B cell (primary cell): ENCODE results near the gene NBEA. TPM values are rescaled to one million over a fixed set of nuclear protein-coding genes. Genes with fewer than 3 reads are reported as not detected.

ENCODE experiments used
- ATAC-seq: fragments of 200-7000 bp; cut with Tn5 transposase; one replicate; pipeline ENCODE4 v1.10.0; 2021; ENCODE audit warnings: low read depth, mild to moderate bottlenecking, moderate number of reproducible peaks, moderate library complexity
- CTCF ChIA-PET: fragments of 350-600 bp; sonication (Branson Sonifier 250); formaldehyde crosslinking; loops from one replicate; lab custom pipeline; 2021; ENCODE audit warnings: antibody characterized with exemption, inconsistent platforms; lab: Charles Lee
- POLR2A ChIA-PET: fragments of 350-600 bp; sonication (Branson Sonifier 250); formaldehyde crosslinking; loops from one replicate; lab custom pipeline; 2021; ENCODE audit warnings: antibody characterized with exemption; lab: Charles Lee
- DNase-seq: peaks from one replicate; pipeline ENCODE4 v3.0.0; 2013
- H2AFZ ChIP-seq: 2 replicates; pipeline ENCODE4 v1.6.1; 2012; ENCODE audit warnings: mild to moderate bottlenecking, low read depth, low read length; ENCODE audit not compliant: insufficient read depth, poor library complexity, severe bottlenecking
- H3K27ac ChIP-seq, 2 donors: 1 replicate in 1 of 2; 2 replicates in 1 of 2; pipeline ENCODE4 v1.5.1; 2012 to 2013; ENCODE audit warnings: low read length in 2 of 2, mild to moderate bottlenecking in 2 of 2, moderate library complexity in 1 of 2
- H3K27me3 ChIP-seq, 4 experiments: fragments of 200-600 bp in 1 of 4; sonication (generic) in 1 of 4; replicated peaks in 1 of 4; 1 replicate in 2 of 4; 2 replicates in 2 of 4; pipeline versions ENCODE4 v1.6.1 to v1.7.0; 2013 to 2016; ENCODE audit warnings: low read length in 3 of 4, mild to moderate bottlenecking in 2 of 4, mixed read lengths in 1 of 4, moderate library complexity in 1 of 4; ENCODE audit not compliant: insufficient read depth in 4 of 4, control insufficient read depth in 3 of 4; ENCODE audit errors: control extremely low read depth in 1 of 4
- H3K36me3 ChIP-seq, 2 experiments: replicated peaks in 1 of 2; 1 replicate in 1 of 2; 2 replicates in 1 of 2; pipeline versions ENCODE4 v1.6.1 to v1.7.1; 2013; ENCODE audit warnings: low read length in 1 of 2; ENCODE audit not compliant: insufficient read depth in 2 of 2, control insufficient read depth in 1 of 2; ENCODE audit errors: control extremely low read depth in 1 of 2, extremely low read depth in 1 of 2
- H3K4me1 ChIP-seq, 2 donors: fragments of 200-600 bp in 1 of 2; sonication (generic) in 1 of 2; 1 replicate in 1 of 2; 2 replicates in 1 of 2; pipeline versions ENCODE4 v1.5.1 to v1.6.1; 2013 to 2017; ENCODE audit warnings: low read length in 2 of 2; ENCODE audit not compliant: control insufficient read depth in 2 of 2, insufficient read depth in 2 of 2
- H3K4me2 ChIP-seq: replicated peaks from 2 replicates; pipeline ENCODE3; 2012; ENCODE audit warnings: mild to moderate bottlenecking, low read depth, low read length; ENCODE audit not compliant: poor library complexity, severe bottlenecking
- H3K4me3 ChIP-seq, 5 experiments: fragments of 200-600 bp in 1 of 5; sonication (generic) in 1 of 5; 1 replicate in 3 of 5; 2 replicates in 2 of 5; pipeline versions ENCODE4 v1.5.1 to v1.7.0; 2011 to 2016; ENCODE audit warnings: low read length in 4 of 5, mild to moderate bottlenecking in 4 of 5, low read depth in 2 of 5, control low read depth in 1 of 5, moderate library complexity in 1 of 5; ENCODE audit not compliant: insufficient read depth in 1 of 5; ENCODE audit errors: control extremely low read depth in 1 of 5, extremely low read depth in 1 of 5
- H3K79me2 ChIP-seq: fragments of 200-600 bp; sonication (generic); one replicate; pipeline ENCODE4 v1.6.0; 2016; ENCODE audit warnings: low read length; ENCODE audit not compliant: control insufficient read depth, insufficient read depth
- H3K9ac ChIP-seq: fragments of 200-600 bp; sonication (generic); 2 replicates; pipeline ENCODE4 v1.6.1; 2017; ENCODE audit warnings: mild to moderate bottlenecking, low read length, moderate library complexity
- H3K9me3 ChIP-seq, 3 donors: one replicate each; pipeline versions ENCODE4 v1.6.1 to v1.7.1; 2013; ENCODE audit warnings: low read length in 2 of 3; ENCODE audit not compliant: control insufficient read depth in 2 of 3, insufficient read depth in 1 of 3; ENCODE audit errors: control extremely low read depth in 1 of 3
- H4K20me1 ChIP-seq: 2 replicates; pipeline ENCODE4 v1.6.0; 2012; ENCODE audit warnings: mild to moderate bottlenecking, low read length; ENCODE audit not compliant: insufficient read depth, control insufficient read depth, poor library complexity, severe bottlenecking
- H3K27ac Mint-ChIP-seq: one replicate; pipeline ENCODE4 v1.8.0; 2021; ENCODE audit warnings: mixed read lengths
- H3K27me3 Mint-ChIP-seq: one replicate; pipeline ENCODE4 v1.8.0; 2021; ENCODE audit warnings: mixed read lengths
- H3K4me1 Mint-ChIP-seq: one replicate; pipeline ENCODE4 v1.8.0; 2021; ENCODE audit warnings: mixed read lengths
- H3K4me3 Mint-ChIP-seq: one replicate; pipeline ENCODE4 v1.8.0; 2021; ENCODE audit warnings: mixed read lengths
- H3K9me3 Mint-ChIP-seq: one replicate; pipeline ENCODE4 v1.8.0; 2022; ENCODE audit warnings: mixed read lengths; ENCODE audit not compliant: insufficient read depth
- EZH2 ChIP-seq: IDR thresholded peaks from 2 replicates; pipeline ENCODE4 v1.6.1; 2012; ENCODE audit warnings: borderline replicate concordance, low read depth, mild to moderate bottlenecking, moderate library complexity, low read length; ENCODE audit not compliant: insufficient read depth, poor library complexity, severe bottlenecking
- WGBS: methylation state at CpG from one replicate; pipeline ENCODE4 v1.1.5; 2013; ENCODE audit warnings: missing lambda C conversion rate; ENCODE audit not compliant: insufficient coverage; 5-methylcytosine and 5-hydroxymethylcytosine counted together
- intact Hi-C: fragments of 100-400 bp; cut with micrococcal nuclease; formaldehyde crosslinking; loops from one replicate; pipeline ENCODE4 v1.10.0; 2022
- polyA plus RNA-seq: library from polyadenylated mRNA; depleted of rRNA; stranded (reverse); fragments of >200 nt; gene quantifications from 2 replicates; pipeline ENCODE4 v1.2.3, GENCODE V29; 2012
- total RNA-seq, 2 donors: library from RNA; stranded (reverse); fragments of 120-200 nt in 1 of 2; gene quantifications; 1 replicate in 1 of 2; 2 replicates in 1 of 2; pipeline versions ENCODE4 v1.2.3 to v1.2.4, GENCODE V29; 2013 to 2022
- TF ChIP-seq, protein P1 (sequence below): fragments of 200-600 bp; IDR thresholded peaks from one replicate; pipeline ENCODE4 v1.8.0; 2022; ENCODE audit warnings: antibody characterized with exemption, mild to moderate bottlenecking

NBEA gene
- total and polyA plus RNA-seq, 2 donors (not counting 1 experiment from before 2014, with no cell fraction given), result 1.5 to 10.7 TPM

DNA sequence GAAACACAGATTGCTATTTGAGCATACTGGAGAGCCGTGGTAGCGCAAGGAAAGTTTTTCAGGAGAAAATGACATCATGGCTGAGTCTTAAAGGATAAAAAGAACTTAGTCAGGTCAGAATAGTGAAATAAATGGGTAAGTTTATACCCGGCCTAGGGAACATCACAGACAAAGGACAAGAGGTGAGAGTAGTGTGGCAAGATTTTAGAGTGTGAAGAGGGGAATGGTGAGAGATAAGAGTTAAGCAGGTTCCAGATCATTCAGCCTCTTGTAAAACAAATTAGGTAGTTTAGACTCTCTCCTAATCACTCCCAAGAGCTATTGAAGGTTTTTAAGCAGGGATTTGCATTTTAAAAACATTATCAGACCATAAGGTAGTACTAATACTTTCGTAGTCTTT is 650.4 kb downstream of the NBEA start:
- ChIA-PET POLR2A (no interaction called here), CTCF (no interaction called here)
- Mint-ChIP-seq H3K4me1 (no peaks in the 10 kb centered on the region), H3K9me3 (no peaks in the 10 kb centered on the region), H3K27ac (no peak overlapping the region), H3K4me3 (no peak overlapping the region), H3K27me3 (no peaks in the 10 kb centered on the region)
- intact Hi-C loops, result no loop called here
- Histone ChIP-seq H3K27ac (no peak overlapping the region), H3K4me1 (no peaks in the 10 kb centered on the region), H3K4me3 (no peak overlapping the region), H3K9ac (no peak overlapping the region), H4K20me1 (no peaks in the 10 kb centered on the region), H2AFZ (no peak overlapping the region), H3K9me3 (no peaks in the 10 kb centered on the region), H3K27me3 (no peaks in the 10 kb centered on the region), H3K36me3 (no peaks in the 10 kb centered on the region), H3K79me2 (no peaks in the 10 kb centered on the region), H3K4me2 (no peak overlapping the region)
- no peak for TF ChIP-seq EZH2
- TF ChIP-seq, protein P1, sequence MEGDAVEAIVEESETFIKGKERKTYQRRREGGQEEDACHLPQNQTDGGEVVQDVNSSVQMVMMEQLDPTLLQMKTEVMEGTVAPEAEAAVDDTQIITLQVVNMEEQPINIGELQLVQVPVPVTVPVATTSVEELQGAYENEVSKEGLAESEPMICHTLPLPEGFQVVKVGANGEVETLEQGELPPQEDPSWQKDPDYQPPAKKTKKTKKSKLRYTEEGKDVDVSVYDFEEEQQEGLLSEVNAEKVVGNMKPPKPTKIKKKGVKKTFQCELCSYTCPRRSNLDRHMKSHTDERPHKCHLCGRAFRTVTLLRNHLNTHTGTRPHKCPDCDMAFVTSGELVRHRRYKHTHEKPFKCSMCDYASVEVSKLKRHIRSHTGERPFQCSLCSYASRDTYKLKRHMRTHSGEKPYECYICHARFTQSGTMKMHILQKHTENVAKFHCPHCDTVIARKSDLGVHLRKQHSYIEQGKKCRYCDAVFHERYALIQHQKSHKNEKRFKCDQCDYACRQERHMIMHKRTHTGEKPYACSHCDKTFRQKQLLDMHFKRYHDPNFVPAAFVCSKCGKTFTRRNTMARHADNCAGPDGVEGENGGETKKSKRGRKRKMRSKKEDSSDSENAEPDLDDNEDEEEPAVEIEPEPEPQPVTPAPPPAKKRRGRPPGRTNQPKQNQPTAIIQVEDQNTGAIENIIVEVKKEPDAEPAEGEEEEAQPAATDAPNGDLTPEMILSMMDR, result no peak
- ATAC-seq (no peak), DNase-seq (no peak)
- 95% methylated on average over 3 of the region's 4 CpGs for WGBS

DNA sequence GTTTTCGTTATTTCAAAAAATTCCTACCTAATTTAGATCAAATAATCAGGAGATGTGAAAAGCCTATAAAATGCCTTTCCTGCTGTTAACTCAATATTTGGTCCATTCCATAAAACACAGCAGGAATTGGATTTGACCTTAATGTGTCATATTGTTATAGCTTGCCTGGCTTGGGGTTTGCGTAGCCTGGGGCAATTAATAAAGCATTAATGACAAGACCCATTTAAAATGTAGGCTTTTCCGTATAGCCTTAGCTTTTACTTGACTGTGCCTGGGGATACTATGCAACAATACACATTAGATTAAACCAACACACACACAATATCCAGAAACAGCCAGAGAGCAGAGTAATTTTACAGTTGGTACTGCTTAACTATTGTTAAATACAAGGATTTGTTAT is 651.6 kb downstream of the NBEA start:
- intact Hi-C loops, result no loop called here
- no peaks in the 10 kb centered on the region for H3K36me3 ChIP-seq
- ATAC-seq, result no peak
- H3K27ac ChIP-seq, result no peak overlapping the region
- TF ChIP-seq, protein P1, result no peak
- TF ChIP-seq EZH2, result no peak
- no peaks in the 10 kb centered on the region for H3K9me3 ChIP-seq
- no peak overlapping the region for H3K4me3 ChIP-seq
- no peaks in the 10 kb centered on the region for H3K4me1 ChIP-seq
- 100% methylated on average over 1 of the region's 3 CpGs for WGBS
- Mint-ChIP-seq H3K4me3 (no peak overlapping the region), H3K27ac (no peak overlapping the region), H3K27me3 (no peaks in the 10 kb centered on the region), H3K4me1 (no peaks in the 10 kb centered on the region), H3K9me3 (no peaks in the 10 kb centered on the region)
- H3K9ac ChIP-seq, result no peak overlapping the region
- CTCF ChIA-PET, result no interaction called here
- no peaks in the 10 kb centered on the region for H3K79me2 ChIP-seq
- H2AFZ ChIP-seq, result no peak overlapping the region
- no peak for DNase-seq
- H4K20me1 ChIP-seq, result no peaks in the 10 kb centered on the region
- POLR2A ChIA-PET, result no interaction called here
- no peaks in the 10 kb centered on the region for H3K27me3 ChIP-seq
- no peak overlapping the region for H3K4me2 ChIP-seq
